Transverse colon (tissue), 4 donors: ENCODE results near the gene OSBPL9.

Source experiments
- CTCF ChIP-seq, 5 experiments: fragments of 200-600 bp in 3 of 5; fragments of 450-650 bp in 2 of 5; sonication (generic) in 3 of 5; IDR thresholded peaks; 1 replicate in 2 of 5; 2 replicates in 3 of 5; pipeline ENCODE4 v1.5.1; 2016 to 2017; ENCODE audit warnings: antibody characterized with exemption in 5 of 5, inconsistent platforms in 3 of 5, mild to moderate bottlenecking in 2 of 5, moderate library complexity in 1 of 5
- EP300 ChIP-seq: sonication (generic); formaldehyde crosslinking; IDR thresholded peaks from one replicate; pipeline ENCODE4 v1.6.1; 2017; ENCODE audit warnings: antibody characterized with exemption, low read depth
- POLR2A ChIP-seq: fragments of 450-650 bp; IDR thresholded peaks from one replicate; pipeline ENCODE4 v1.6.1; 2016; ENCODE audit warnings: antibody characterized with exemption, mild to moderate bottlenecking, moderate library complexity
- POLR2AphosphoS5 ChIP-seq, 3 donors: sonication (generic); formaldehyde crosslinking; IDR thresholded peaks; one replicate each; pipeline ENCODE4 v1.6.1; 2016; ENCODE audit warnings: antibody characterized with exemption in 3 of 3

GRCh38 chr1:51631747-51632146 is 14.9 kb downstream of the OSBPL9 start:
- TF ChIP-seq CTCF (IDR thresholded peaks at IDR 0.05) (no peak), POLR2A (no peak), POLR2AphosphoS5 (IDR thresholded peaks at IDR 0.05) (no peak), EP300 (no peak)
